Neural progenitor cell (in vitro differentiated cells): ENCODE results near the gene CCL15.

ENCODE experiments used
- EZH2 ChIP-seq: fragments of 200-600 bp; sonication (generic); IDR thresholded peaks from 2 replicates; pipeline ENCODE4 v1.6.1; 2017; ENCODE audit warnings: antibody characterized with exemption, mild to moderate bottlenecking, moderate library complexity
- EZH2phosphoT487 ChIP-seq: fragments of 200-600 bp; sonication (generic); IDR thresholded peaks from 2 replicates; pipeline ENCODE4 v1.6.1; 2017; ENCODE audit warnings: antibody characterized with exemption
- TF ChIP-seq, protein P1 (sequence below): fragments of 200-600 bp; sonication (generic); IDR thresholded peaks from 2 replicates; pipeline ENCODE4 v1.5.1; 2017; ENCODE audit warnings: antibody characterized with exemption, mild to moderate bottlenecking

DNA sequence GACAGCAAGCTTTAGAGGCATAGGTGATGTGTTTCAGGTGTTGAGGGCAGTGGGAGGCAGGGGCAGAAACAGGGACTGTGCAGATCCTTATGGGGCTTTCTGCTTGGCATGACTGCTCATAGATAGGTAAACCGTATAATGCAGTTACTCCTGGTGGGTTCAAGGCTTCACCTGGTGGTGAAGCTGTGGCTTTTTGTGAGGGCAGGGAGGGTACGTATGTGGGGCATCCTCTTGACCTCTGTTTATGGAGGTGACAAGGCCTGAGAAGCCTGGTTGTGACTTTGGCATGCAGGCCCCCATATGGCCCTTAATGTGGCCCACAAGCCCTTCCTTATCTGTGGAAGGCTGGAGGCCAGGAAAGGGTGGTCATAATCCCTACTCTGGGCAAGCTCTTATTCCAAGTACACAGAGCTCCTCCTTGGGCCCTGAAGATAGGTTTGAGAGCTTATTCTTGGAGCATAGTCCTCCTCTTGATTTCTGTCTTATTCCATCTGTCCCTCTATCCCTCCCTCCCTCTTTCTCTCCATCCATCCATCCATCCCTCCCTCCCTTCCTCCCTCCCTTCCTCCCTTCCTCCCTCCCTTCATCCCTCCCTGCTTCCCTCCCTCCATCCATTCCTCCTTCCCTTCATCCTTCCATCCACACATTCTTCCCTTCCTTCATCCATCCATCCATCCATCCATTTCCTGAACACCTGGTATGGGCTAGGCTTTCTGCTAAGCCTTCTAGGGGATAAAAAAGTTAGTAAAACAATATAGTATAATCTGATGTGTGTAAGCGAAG is 18.8 kb downstream of the CCL15 start:
- TF ChIP-seq, protein P1, sequence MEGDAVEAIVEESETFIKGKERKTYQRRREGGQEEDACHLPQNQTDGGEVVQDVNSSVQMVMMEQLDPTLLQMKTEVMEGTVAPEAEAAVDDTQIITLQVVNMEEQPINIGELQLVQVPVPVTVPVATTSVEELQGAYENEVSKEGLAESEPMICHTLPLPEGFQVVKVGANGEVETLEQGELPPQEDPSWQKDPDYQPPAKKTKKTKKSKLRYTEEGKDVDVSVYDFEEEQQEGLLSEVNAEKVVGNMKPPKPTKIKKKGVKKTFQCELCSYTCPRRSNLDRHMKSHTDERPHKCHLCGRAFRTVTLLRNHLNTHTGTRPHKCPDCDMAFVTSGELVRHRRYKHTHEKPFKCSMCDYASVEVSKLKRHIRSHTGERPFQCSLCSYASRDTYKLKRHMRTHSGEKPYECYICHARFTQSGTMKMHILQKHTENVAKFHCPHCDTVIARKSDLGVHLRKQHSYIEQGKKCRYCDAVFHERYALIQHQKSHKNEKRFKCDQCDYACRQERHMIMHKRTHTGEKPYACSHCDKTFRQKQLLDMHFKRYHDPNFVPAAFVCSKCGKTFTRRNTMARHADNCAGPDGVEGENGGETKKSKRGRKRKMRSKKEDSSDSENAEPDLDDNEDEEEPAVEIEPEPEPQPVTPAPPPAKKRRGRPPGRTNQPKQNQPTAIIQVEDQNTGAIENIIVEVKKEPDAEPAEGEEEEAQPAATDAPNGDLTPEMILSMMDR = no peak
- TF ChIP-seq EZH2 (no peak), EZH2phosphoT487 (no peak)
